NCI-H2196 (cell line): Measurements from ENCODE around the gene STOML1.
"Not testable (repeated sequence)": the region's sequence is repeated elsewhere in the genome, so short reads cannot be mapped to it uniquely, and the experiment has no call there.

Source experiments
- DNase-seq: peaks from one replicate; lab custom pipeline; 2025; ENCODE audit not compliant: unreplicated experiment; lab: John Stamatoyannopoulos, UW

Gene STOML1

GRCh38 chr15:73987681-73988444 lies 4.2 kb downstream of the STOML1 start:
- no peak for DNase-seq

DNA sequence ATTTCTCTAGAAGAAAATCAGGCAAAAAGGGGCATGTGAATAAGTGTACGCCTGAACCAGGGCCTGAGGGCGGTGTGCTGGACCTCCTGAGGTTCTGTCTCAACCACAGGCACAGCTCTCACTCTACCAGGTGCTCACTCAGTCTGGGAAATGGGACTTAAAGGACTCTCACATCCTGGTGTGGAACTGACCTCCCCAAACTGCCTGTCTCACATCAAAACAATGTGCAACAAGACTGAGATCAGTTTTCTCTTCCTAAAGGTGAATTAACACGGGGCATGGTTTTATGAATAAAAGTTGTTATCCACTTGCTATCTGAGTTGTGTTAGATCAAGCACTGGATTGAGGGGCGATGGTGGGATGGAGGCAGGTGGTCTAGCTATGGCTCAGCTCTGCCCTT lies 4.8 kb downstream of the STOML1 start:
- no peak for DNase-seq

DNA sequence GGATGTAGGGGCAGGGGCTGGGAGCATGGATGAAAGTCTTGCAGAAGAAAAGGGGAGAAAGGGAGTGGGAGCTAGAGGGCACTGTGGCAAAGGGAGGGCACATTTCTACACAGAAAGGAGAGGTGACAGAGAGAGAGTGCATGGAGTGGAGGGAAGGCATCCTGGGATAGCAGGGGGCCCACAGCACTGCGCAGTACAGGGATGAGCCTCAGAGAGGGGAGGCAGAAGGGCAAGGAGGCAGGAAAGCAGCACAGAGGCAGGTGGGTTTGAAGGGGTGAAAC lies 5.4 kb downstream of the STOML1 start:
- no peak for DNase-seq

GRCh38 chr15:73986055-73986775 lies 5.9 kb downstream of the STOML1 start:
- no peak for DNase-seq

DNA sequence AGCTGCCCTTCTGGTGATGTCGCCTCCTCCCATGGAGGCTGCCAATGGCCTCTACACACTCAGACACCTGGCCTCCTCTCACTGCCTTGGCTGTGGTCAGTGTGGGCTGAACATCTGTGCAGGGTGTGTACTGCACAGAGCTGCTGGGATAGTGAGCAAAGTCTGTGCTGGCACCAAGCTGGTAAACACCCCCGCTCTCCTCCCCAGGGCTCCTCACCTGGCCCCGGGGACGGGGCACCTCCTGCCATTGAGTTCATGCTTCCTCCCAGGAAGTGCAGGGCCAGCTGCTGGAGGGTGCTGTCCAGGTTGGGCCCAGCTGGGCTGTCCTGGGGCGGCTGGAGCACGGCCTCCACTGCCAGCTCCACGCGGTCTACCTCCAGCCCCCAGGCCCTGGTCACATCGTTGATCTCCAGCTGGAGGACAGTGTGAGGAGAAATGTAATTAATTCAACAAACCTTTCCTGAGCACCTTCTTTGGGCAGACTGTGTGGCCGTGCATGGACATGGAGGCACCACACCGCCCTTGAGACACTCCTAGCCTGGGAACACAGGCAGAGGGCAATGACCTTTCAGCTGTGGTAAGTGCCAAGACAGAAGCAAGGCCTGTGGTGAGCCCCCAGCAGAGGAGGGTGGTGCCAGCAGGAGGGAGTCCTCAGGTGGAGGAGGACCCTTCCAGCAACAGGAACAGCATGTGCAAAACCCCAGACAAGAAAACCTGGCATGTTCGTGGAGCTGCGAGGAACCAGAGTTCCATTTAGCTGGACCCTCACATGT lies 6.8 kb downstream of the STOML1 start:
- peak; percentile 36 for DNase-seq

DNA sequence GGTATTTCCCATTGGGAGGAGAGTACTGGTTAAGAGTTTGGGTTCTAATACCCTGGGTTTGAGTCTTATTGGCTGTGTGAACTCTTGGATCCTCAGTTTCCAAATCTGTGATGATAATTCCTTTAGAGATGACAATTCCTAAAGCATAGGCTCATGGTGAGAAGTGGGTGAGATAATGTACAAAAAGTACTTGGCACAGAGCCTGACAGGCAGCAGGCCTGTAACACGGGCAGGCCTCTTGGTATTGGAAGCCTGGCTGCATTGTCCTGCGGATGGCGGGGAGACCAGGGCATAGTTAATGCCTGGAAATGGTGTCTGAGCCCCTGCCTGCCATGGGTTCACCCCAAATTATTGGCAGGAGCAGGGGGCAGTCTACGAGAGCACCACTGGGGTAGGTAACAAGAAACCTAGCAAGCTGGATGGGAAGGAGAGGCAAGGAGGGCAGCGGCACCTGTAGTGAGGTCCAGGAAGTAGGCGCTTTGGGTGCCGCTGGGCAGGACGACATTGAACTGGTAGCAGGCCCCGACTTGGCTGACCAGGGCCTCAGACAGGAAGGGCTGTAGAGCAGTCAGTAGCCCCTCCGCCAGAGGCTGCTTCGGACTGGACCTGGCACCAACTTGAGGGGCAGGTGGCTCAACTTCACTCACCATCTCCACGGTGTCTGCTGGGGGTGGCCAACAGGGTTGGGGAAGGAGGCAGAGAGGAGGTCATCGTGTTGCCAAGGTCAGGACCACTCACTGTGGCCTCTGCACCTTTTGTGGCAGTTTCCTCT lies 7.7 kb downstream of the STOML1 start:
- no peak for DNase-seq

DNA sequence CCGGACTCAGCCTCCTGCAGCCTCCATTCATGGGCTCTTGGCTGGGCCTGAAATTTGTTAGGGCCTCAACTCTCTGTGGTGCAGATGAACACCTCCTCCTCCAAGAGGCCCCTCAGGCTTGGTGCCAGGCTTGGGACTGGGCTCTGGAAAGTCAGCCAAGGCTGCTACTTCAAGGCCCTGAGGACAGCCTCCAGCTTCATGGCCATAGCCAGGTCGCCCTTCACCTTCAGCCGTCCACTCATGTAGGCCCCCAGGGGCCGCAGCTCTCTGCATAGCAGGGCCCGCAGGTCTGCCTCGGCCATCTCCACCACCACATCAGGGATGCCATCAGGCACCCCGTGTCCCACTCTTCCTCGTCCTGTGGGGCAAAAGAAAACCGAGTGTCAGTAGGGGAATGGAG lies 8.3 kb downstream of the STOML1 start:
- no peak for DNase-seq

DNA sequence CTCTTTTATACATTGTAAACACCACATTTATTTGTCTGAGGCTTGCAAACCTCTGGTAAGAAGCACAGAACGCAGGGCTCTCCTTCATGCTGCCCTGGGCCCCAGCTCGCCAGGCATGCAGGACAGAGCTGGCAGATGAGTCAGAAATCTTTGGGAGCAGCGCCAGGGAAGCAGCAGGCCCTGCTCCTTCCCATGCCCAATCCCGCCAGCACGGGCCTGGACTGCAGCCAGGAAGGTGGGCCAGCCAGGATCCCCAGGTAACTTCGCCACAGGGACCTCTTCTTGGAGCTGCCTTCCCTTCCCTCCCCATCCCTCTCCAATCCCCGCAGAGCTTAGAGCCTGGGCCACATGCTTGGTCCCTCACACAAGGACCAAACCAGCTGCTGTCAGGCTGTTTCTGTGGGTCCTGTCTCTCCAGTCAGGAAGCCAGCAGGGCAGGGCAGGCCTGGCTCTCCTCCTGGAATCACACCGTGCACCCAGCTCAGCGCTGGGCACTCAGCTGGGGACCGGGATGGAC lies 8.8 kb downstream of the STOML1 start:
- DNase-seq = no peak

DNA sequence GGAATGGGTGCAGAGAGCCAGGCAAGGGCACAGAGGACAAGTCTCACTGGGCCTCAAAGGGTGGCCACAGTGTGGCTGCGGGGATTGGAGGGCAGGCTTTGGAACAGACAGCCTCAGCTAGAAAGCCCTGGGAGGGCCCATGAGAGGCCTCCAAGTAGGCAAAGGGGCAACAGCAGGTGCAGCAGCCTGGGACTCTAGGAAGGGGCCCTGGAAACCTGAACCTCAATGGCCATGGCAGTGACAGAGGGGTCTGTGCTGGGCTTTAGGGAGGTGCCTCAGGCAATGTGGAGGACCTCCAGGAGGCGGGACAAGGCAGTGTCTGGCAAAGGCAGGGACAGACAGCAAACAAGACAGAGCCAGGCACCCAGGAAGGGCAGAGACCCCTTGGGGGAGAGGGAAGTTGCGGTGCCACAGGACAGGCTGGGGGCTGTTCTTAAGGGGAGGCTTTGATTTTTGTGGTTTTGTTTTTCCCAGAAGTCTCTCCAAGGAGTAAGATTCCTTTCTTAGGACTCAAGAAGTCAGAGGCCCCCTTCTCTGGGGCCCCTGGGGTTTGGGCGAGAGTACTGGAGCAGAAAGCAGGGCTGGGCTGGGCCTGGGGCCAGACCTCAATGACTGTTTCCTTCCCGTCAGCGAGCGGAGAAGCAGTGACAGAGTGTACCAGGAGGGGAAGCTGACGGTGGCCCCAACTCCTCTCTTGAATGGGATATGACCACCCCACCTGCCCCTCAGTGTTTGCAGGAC lies 9.7 kb downstream of the STOML1 start:
- DNase-seq = no peak

GRCh38 chr15:73981761-73982221 lies 10.3 kb downstream of the STOML1 start:
- DNase-seq = no peak

- DNase-seq = no peak
These were observed 12.5 kb downstream of the STOML1 start for GRCh38 chr15:73979636-73980035.

- DNase-seq = no peak
These were observed 13.2 kb downstream of the STOML1 start for GRCh38 chr15:73978896-73979295.

- not testable (repeated sequence) for DNase-seq
These were observed 16.5 kb downstream of the STOML1 start for GRCh38 chr15:73975440-73976125.

DNA sequence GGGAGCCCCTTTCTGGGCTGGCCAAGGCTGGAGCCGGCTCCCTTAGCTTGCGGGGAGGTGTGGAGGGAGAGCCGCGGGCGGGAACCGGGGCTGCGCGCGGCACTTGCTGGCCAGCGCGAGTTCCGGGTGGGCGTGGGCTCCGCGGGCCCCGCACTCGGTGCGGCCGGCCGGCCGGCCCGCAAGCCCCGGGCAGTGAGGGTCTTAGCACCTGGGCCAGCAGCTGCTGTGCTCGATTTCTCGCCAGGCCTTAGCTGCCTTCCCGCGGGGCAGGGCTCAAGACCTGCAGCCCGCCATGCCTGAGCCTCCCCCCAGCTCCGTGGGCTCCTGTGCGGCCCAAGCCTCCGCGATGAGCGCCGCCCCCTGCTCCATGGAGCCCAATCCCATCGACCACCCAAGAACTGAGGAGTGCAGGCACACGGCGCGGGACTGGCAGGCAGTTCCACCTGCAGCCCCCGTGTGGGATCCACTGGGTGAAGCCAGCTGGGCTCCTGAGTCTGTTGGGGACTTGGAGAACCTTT lies 18.4 kb downstream of the STOML1 start:
- DNase-seq = not testable (repeated sequence)

DNA sequence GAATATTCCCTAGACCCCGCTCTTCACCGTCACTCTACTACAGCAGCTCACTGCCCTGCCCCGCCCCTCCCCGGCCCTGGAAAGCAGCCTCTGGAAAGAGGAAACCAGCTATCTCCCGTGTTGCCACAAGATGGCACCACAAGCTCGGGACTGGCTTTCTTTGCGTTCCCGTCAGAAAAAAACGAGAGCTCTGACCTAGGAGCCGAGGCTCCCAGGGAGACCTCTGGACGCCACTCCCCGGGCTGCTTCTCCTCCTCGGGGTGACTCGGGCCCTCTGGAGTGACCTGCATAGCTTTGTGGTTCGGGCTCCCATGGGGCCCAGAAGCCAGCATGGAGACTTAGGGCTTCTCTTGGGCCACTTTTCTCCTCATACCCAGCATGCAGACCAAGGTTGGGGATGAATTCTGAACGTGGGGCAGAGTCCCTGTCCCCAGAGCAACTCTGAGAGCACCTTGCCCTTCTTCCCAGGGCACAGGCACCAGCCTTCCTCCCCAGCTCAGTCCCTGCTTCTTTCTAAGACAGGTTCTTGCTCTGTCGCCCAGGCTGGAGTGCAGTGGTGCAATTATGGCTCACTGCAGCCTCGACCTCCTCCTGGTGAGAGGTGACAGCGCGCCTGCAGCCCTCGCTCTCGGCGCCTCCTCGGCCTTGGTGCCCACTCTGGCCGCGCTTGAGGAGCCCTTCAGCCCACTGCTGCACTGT lies 19.0 kb downstream of the STOML1 start:
- peak; percentile 69 for DNase-seq

DNA sequence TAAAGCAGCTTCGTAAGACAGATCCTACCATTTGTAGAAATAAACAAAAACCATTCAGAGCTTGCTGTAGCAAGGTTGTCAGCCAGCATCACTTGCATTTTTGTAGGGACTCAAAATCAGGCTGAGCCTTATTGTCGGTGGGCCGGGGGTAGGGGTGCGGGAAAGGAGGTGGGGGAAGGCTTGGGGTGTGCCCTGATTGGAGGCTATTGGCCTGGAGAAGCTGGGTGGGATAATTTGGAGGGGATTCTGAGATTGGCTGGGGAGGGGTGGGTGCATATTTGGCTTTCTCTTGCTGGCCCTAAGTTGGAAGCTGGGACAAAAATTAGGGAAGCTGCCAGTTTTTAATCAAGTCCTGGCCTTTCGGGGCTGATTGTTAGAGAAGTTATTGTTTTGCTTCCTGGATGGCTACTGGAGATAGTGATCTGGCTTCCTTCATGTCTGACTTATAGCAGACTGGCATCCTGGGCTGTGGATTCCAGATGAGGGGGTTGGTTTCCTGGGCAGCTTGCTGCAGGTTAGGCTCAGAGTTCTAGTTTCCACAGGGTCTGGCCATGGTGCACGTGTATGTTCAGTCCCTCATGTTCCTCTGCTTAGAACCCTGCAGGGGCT lies 22.8 kb downstream of the STOML1 start:
- DNase-seq = no peak

GRCh38 chr15:73968461-73968860 lies 23.6 kb downstream of the STOML1 start:
- DNase-seq = no peak

DNA sequence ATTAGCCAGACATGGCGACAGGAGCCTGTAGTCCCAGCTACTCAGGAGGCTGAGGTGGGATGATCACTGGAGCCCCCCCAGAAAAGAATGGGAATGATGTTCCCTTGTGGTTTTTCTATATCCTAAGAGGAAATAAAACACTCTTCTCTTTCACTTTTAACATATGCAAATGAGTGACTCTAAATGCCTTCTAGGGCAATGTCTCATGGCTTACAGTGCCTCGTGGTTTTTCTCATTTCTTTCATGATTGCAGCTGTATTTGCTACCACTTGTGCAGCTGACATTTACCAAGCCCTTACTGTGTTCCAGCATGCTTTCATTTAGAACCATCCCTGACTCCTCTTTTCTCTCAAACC lies 26.4 kb downstream of the STOML1 start:
- DNase-seq = no peak
